GM12874 (cell line): ENCODE data around the gene EPB41L4A.

Source experiments
- TF ChIP-seq, protein P1 (sequence below): IDR thresholded peaks from 2 replicates; pipeline ENCODE4 v1.5.1; 2011; ENCODE audit warnings: low read depth, mild to moderate bottlenecking, control low read depth, low read length, moderate library complexity; ENCODE audit not compliant: insufficient read depth

The EPB41L4A gene

DNA sequence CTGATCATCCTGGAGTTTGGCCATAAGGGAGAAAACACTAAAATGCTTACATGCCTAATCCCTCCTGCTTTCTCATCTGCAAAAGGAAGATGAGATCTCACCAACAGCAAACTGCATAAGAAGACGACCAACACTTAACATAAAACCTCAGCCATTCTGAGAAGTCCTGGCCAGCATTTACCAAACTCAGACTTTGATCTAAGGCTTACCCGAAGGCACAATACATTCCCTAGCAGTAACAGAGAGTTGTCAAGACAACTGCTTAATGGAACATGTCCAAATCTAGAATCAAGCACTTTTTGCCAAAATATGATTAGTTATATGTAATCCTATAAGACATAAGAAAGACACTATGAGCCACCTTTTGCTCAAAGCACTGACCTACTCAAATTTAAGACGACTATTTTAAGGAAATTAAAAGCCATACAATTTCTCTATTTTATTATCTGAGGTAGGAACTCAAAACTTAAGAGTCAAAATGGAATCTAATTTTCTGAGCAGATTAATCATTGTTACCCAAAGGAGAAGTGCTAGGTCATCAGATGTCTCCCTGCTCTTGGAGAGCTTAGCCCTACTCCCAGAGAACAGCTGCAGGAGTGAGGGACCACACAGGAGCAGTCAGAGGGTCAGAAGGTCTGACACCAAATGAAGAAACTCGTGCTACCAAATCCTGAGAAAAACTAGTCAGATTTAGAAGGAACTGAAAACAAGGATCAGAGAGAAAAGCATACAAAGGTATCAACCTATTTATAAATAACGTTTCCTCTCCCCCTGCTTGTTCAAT lies 39.3 kb downstream of the EPB41L4A start:
- TF ChIP-seq, protein P1, sequence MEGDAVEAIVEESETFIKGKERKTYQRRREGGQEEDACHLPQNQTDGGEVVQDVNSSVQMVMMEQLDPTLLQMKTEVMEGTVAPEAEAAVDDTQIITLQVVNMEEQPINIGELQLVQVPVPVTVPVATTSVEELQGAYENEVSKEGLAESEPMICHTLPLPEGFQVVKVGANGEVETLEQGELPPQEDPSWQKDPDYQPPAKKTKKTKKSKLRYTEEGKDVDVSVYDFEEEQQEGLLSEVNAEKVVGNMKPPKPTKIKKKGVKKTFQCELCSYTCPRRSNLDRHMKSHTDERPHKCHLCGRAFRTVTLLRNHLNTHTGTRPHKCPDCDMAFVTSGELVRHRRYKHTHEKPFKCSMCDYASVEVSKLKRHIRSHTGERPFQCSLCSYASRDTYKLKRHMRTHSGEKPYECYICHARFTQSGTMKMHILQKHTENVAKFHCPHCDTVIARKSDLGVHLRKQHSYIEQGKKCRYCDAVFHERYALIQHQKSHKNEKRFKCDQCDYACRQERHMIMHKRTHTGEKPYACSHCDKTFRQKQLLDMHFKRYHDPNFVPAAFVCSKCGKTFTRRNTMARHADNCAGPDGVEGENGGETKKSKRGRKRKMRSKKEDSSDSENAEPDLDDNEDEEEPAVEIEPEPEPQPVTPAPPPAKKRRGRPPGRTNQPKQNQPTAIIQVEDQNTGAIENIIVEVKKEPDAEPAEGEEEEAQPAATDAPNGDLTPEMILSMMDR = no peak

GRCh38 chr5:112374818-112375217 lies 44.3 kb downstream of the EPB41L4A start:
- TF ChIP-seq, protein P1 = no peak

DNA sequence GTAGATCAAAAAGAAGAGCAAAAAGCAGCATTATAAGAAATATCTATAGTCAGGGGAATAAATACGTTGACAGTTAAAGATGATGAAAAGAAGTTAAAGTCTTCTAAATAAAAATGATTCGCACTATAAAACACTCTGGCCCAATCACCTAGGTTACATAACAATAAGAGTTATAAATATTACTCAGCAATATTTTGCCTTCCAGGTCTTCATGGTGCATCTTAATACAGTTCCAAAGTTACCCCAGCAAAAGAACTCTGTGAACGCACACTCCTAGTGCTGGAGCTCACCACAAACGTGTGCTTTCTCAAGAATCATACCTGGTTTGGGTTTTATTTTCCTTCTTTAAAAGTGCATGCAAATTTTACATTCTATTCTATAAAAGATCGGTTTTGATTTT lies 44.7 kb downstream of the EPB41L4A start:
- TF ChIP-seq, protein P1 = no peak

DNA sequence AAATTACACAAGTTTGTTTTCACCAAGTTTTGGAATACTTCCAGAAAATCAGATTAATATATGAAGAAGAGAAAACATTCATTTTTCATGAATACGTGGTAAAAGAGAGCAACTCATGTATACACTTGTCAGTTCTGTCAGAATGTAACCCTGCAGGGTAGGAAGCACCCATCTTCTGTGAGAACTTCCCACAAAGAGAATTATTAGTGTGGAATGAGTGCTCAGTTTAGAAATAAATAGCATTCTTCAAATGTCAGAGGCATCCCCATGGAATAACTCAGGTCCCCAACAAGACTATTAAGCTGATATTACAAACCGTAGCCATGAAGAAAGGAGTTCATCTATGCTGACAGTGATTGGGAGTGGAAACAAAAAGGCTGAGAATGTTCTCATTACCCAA lies 45.2 kb downstream of the EPB41L4A start:
- TF ChIP-seq, protein P1 = no peak

DNA sequence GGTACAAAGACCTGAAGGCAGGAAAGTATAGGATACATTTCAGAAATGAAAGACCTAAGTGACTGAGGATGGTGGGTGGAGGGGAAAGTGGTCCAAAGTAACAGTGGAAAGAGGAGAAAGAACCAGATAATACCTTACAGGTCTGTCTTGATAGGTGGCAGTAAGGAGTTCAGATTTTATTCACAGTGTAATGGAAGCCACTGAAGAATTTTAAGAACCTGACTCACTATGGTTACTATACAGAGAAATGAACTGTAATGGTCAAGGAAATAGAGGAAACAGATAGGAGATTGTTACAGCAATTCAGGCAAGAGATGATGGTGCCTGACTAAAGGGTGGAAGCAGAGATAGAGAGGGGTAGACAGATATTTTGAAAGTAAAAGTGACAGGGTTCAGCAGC lies 46.5 kb downstream of the EPB41L4A start:
- TF ChIP-seq, protein P1 = no peak

DNA sequence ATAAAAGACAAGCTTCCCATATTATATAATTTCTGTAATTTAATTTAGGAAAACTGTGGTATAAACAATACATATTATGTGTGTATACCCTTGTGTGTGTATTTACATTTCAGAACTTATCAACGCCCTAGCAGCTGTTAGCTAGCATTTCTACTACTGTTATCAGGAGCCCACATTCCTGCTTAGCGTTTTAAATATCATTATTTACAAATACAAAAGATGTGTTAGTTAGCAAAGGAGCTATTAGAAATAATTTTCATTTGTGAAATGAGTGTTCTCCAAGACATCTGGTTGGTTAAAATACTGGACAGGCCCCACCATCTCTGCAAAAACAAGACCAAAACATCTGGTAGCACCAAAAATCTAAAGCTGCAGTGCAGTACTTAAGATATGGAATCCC lies 48.0 kb downstream of the EPB41L4A start:
- TF ChIP-seq, protein P1 = no peak

- TF ChIP-seq, protein P1 = no peak
Observed at GRCh38 chr5:112367400-112367799, 51.7 kb downstream of the EPB41L4A start.
